ENCODE measurements around the gene HSPG2.
"Not testable (repeated sequence)": the region's sequence is repeated elsewhere in the genome, so short reads cannot be mapped to it uniquely, and the experiment has no call there.

DNA sequence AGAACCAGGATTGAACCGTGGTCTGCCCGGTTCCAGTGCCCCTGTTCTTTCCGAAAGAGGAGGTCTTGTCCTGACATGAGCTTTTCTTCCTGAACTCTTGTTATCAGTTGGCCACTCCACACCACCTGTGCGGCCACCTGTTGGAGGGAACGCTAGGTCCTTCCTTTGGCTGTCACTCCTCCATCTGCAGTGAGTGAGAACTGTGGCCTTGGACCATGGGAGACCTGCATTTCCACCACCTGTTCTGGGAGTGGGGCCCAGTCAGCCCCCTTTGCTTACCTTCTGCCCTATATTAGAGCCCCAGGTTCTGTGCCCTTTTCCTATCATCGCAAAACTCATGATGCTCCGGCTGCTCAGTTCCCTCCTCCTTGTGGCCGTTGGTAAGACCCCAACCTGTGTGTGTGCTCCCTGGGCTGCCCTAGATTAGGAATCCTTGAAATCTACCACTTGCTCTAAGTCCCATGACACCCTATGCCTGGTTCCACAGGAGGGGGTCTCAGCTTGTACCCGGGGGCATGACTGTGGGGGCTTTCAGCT, 39.7 kb upstream of the HSPG2 start, which contains the start of gene CELA3B:
- TF ChIP-seq CTCF (IDR thresholded peaks at IDR 0.05); ZFX (IDR thresholded peaks at IDR 0.05; ENCODE audit: borderline replicate concordance): not testable (repeated sequence)

Measured in 22Rv1 (cell line).